SK-N-SH (cell line): ENCODE data around the gene P2RY1. TPM values are rescaled to one million over a fixed set of nuclear protein-coding genes. Genes with fewer than 3 reads are reported as not detected.

Source experiments
- CTCF ChIA-PET: fragments of 300-600, 350-600 bp; formaldehyde crosslinking; extraction: SDS; loops from one replicate; lab custom pipeline; 2021; lab: Yijun Ruan, JAX
- POLR2A ChIA-PET: fragments of 350-600 bp; sonication (Branson Sonifier 250); formaldehyde crosslinking; extraction: SDS; loops from one replicate; lab custom pipeline; 2020; ENCODE audit warnings: antibody characterized with exemption, inconsistent platforms; lab: Yijun Ruan, JAX
- DNase-seq: peaks from one replicate; pipeline ENCODE4 v3.0.0; 2012
- H2AFZ ChIP-seq: fragments of 200-600 bp; sonication (generic); 2 replicates; pipeline ENCODE4 v1.8.1; 2016; ENCODE audit warnings: antibody characterized with exemption, mild to moderate bottlenecking, low read depth
- H3F3A ChIP-seq: fragments of 200-600 bp; sonication (generic); replicated peaks from 2 replicates; pipeline ENCODE3; 2016; ENCODE audit warnings: antibody characterized with exemption, mild to moderate bottlenecking; ENCODE audit not compliant: insufficient read depth
- H3K27ac ChIP-seq, 2 experiments: fragments of 200-500 bp in 1 of 2; fragments of 200-600 bp in 1 of 2; sonication (Bioruptor generic) in 1 of 2; sonication (generic), shearing (Covaris generic) in 1 of 2; 2 replicates each; pipeline versions ENCODE4 v1.5.1 to v1.6.1; 2014 to 2016; ENCODE audit warnings: low read depth in 2 of 2, inconsistent platforms in 1 of 2, low read length in 1 of 2, mild to moderate bottlenecking in 1 of 2, mixed read lengths in 1 of 2
- H3K27me3 ChIP-seq: fragments of 200-600 bp; sonication (generic), shearing (Covaris generic); 2 replicates; pipeline ENCODE4 v1.6.1; 2016; ENCODE audit warnings: mixed run types; ENCODE audit not compliant: insufficient read depth
- H3K36me3 ChIP-seq, 2 experiments: fragments of 200-500 bp in 1 of 2; fragments of 200-600 bp in 1 of 2; sonication (Bioruptor generic) in 1 of 2; sonication (generic) in 1 of 2; replicated peaks in 1 of 2; 2 replicates each; pipeline versions ENCODE3 to v1.5.1; 2014 to 2016; ENCODE audit warnings: low read length in 1 of 2, mild to moderate bottlenecking in 1 of 2; ENCODE audit not compliant: insufficient read depth in 2 of 2, control insufficient read depth in 1 of 2
- H3K4me1 ChIP-seq, 2 experiments: fragments of 200-500 bp in 1 of 2; fragments of 200-600 bp in 1 of 2; sonication (Bioruptor generic) in 1 of 2; sonication (generic), shearing (Covaris generic) in 1 of 2; 2 replicates each; pipeline versions ENCODE4 v1.5.1 to v1.6.1; 2014 to 2016; ENCODE audit warnings: low read depth in 1 of 2, low read length in 1 of 2, mixed run types in 1 of 2; ENCODE audit not compliant: insufficient read depth in 2 of 2, control insufficient read depth in 1 of 2
- H3K4me2 ChIP-seq: fragments of 200-600 bp; sonication (generic), shearing (Covaris generic); 2 replicates; pipeline ENCODE4 v1.6.1; 2017; ENCODE audit warnings: mixed run types
- H3K4me3 ChIP-seq, 2 experiments: fragments of 200-500 bp in 1 of 2; fragments of 200-600 bp in 1 of 2; sonication (Bioruptor generic) in 1 of 2; sonication (generic), shearing (Covaris generic) in 1 of 2; 2 replicates each; pipeline versions ENCODE4 v1.5.1 to v1.8.1; 2014 to 2016; ENCODE audit warnings: low read depth in 2 of 2, inconsistent platforms in 1 of 2, low read length in 1 of 2, mild to moderate bottlenecking in 1 of 2, mixed read lengths in 1 of 2, moderate library complexity in 1 of 2
- H3K79me2 ChIP-seq: fragments of 200-600 bp; sonication (generic); 2 replicates; pipeline ENCODE4 v1.8.1; 2017; ENCODE audit warnings: mild to moderate bottlenecking; ENCODE audit not compliant: insufficient read depth
- H3K9ac ChIP-seq: fragments of 200-600 bp; sonication (generic); 2 replicates; pipeline ENCODE4 v1.6.1; 2017; ENCODE audit warnings: mixed run types
- H3K9me2 ChIP-seq: fragments of 200-600 bp; sonication (generic); 2 replicates; pipeline ENCODE4 v1.6.1; 2017; ENCODE audit warnings: mixed run types
- H3K9me3 ChIP-seq: fragments of 200-600 bp; sonication (generic); 2 replicates; pipeline ENCODE4 v1.6.1; 2017; ENCODE audit warnings: mixed run types, mild to moderate bottlenecking, moderate library complexity
- H4K20me1 ChIP-seq: fragments of 200-600 bp; sonication (generic); 2 replicates; pipeline ENCODE4 v1.6.1; 2017; ENCODE audit warnings: mild to moderate bottlenecking, mixed run types; ENCODE audit not compliant: insufficient read depth
- CHD2 ChIP-seq: fragments of 150-350 bp; IDR thresholded peaks from 2 replicates; pipeline ENCODE4 v1.6.1; 2018; ENCODE audit warnings: low read length; ENCODE audit not compliant: partially characterized antibody
- EZH2phosphoT487 ChIP-seq: fragments of 200-600 bp; sonication (generic); IDR thresholded peaks from 2 replicates; pipeline ENCODE4 v1.6.1; 2017; ENCODE audit warnings: low read depth, mixed run types, mild to moderate bottlenecking, antibody characterized with exemption, moderate library complexity, borderline replicate concordance
- FOXJ3 ChIP-seq: sonication (generic); formaldehyde crosslinking; IDR thresholded peaks from 2 replicates; pipeline ENCODE4 v1.5.1; 2020; ENCODE audit warnings: mild to moderate bottlenecking, missing genetic modification reagents
- GABPA ChIP-seq: IDR thresholded peaks from 2 replicates; pipeline ENCODE4 v1.4.0; 2012; ENCODE audit warnings: low read depth, mild to moderate bottlenecking
- GATA2 ChIP-seq: sonication (generic); formaldehyde crosslinking; IDR thresholded peaks from 2 replicates; pipeline ENCODE4 v1.5.0; 2020; ENCODE audit warnings: mild to moderate bottlenecking, missing genetic modification reagents
- NRF1 ChIP-seq: IDR thresholded peaks from 2 replicates; pipeline ENCODE4 v1.6.1; 2012; ENCODE audit warnings: low read depth, mild to moderate bottlenecking, low read length
- POLR2AphosphoS5 ChIP-seq: IDR thresholded peaks from 2 replicates; pipeline ENCODE4 v1.6.1; 2012; ENCODE audit warnings: low read depth, low read length
- RAD21 ChIP-seq: IDR thresholded peaks from 2 replicates; pipeline ENCODE4 v1.6.1; 2012; ENCODE audit warnings: mild to moderate bottlenecking, low read length
- RFX5 ChIP-seq: IDR thresholded peaks from 2 replicates; pipeline ENCODE4 v1.6.1; 2012; ENCODE audit warnings: mild to moderate bottlenecking, improper control_type of control experiment, low read length
- SMC3 ChIP-seq: IDR thresholded peaks from 2 replicates; pipeline ENCODE4 v1.6.1; 2012; ENCODE audit warnings: low read depth, low read length, improper control_type of control experiment
- TCF12 ChIP-seq: IDR thresholded peaks from 2 replicates; pipeline ENCODE4 v1.4.0; 2012
- TEAD4 ChIP-seq: IDR thresholded peaks from 2 replicates; pipeline ENCODE4 v1.4.0; 2012; ENCODE audit warnings: mild to moderate bottlenecking, borderline replicate concordance; ENCODE audit not compliant: insufficient read depth
- YY1 ChIP-seq: IDR thresholded peaks from 2 replicates; pipeline ENCODE4 v1.4.0; 2012; ENCODE audit warnings: low read depth, mild to moderate bottlenecking
- ZBTB33 ChIP-seq: IDR thresholded peaks from 2 replicates; pipeline ENCODE4 v1.4.0; 2012; ENCODE audit warnings: low read depth, borderline replicate concordance
- WGBS: methylation state at CpG from one replicate; pipeline ENCODE4 v1.1.6; 2017; ENCODE audit warnings: low lambda C conversion rate; 5-methylcytosine and 5-hydroxymethylcytosine counted together
- polyA plus RNA-seq, 3 experiments: library from polyadenylated mRNA; depleted of rRNA; stranded (reverse); fragments of >200 nt; gene quantifications; 2 replicates each; pipeline ENCODE4 v1.2.3, GENCODE V29; 2012
- TF ChIP-seq, protein P1 (sequence below): fragments of 200-600 bp; sonication (generic); IDR thresholded peaks from 2 replicates; pipeline ENCODE4 v1.6.1; 2017; ENCODE audit warnings: antibody characterized with exemption, mild to moderate bottlenecking, moderate library complexity
- TF ChIP-seq, protein P2 (sequence below): fragments of 150-350 bp; IDR thresholded peaks from 2 replicates; pipeline ENCODE4 v1.6.1; 2016; ENCODE audit warnings: mild to moderate bottlenecking, low read depth, low read length
- TF ChIP-seq, protein P3 (sequence below): IDR thresholded peaks from 2 replicates; pipeline ENCODE4; 2012

The P2RY1 gene
- polyA plus RNA-seq, 1 of the 3 experiments (the other 2 are of a cell fraction): not detected

DNA sequence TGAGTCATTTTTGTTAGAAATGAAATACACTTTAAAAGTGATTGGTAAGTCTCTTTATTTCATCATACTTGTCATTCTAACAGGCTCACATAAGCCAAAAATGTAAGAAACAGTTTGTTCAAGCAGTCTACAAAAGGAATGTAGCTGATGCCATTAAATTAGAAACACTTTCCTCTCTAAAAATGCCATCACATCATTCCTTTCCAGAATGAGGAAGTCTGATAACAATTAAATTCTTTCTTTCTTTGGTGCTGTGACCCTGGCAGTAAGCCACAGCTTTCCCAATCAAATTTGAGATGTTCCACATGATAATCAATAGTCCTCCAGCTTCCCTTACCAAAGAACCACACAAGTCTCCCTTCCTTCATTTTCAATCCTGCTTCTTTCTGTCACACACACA is 9.4 kb upstream of the P2RY1 start:
- Histone ChIP-seq H4K20me1 (no peaks in the 10 kb centered on the region), H3K4me3 (no peak overlapping the region), H3K27me3 (no peaks in the 10 kb centered on the region), H3K79me2 (no peaks in the 10 kb centered on the region), H2AFZ (no peak overlapping the region), H3K9me3 (no peaks in the 10 kb centered on the region), H3K4me2 (no peak overlapping the region), H3K4me1 (no peaks in the 10 kb centered on the region), H3K36me3 (no peaks in the 10 kb centered on the region), H3F3A (no peaks in the 10 kb centered on the region), H3K9ac (no peak overlapping the region), H3K9me2 (no peaks in the 10 kb centered on the region), H3K27ac (no peak overlapping the region)
- no peak for DNase-seq
- POLR2A ChIA-PET: no interaction called here
- CTCF ChIA-PET: no interaction called here
- TF ChIP-seq TEAD4 (no peak), EZH2phosphoT487 (no peak), YY1 (no peak), NRF1 (no peak), CHD2 (no peak), RAD21 (no peak)

DNA sequence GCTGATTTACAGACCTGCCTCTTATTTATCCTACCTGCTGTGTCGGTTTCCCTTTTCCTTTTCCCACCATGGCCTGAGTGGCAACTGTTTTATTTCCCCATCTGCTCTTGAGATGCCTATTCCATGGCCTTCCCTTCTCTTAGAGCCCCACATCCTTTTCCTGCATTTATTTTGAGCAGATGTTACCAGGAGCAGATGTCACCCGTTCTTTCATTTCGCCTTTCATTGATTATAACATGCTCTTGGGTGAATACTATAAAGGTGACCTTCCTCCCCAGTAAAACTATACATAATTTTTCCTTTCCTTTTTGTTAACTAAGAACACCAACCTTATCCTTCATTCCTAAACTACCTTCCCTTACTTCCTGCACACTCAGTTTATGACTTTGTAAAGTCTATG is 8.5 kb upstream of the P2RY1 start:
- Histone ChIP-seq H3F3A (no peaks in the 10 kb centered on the region), H4K20me1 (no peaks in the 10 kb centered on the region), H3K9me2 (no peaks in the 10 kb centered on the region), H2AFZ (no peak overlapping the region), H3K4me3 (no peak overlapping the region), H3K9me3 (no peaks in the 10 kb centered on the region), H3K27me3 (no peaks in the 10 kb centered on the region), H3K36me3 (no peaks in the 10 kb centered on the region), H3K4me2 (no peak overlapping the region), H3K27ac (no peak overlapping the region), H3K79me2 (no peaks in the 10 kb centered on the region), H3K9ac (no peak overlapping the region), H3K4me1 (no peaks in the 10 kb centered on the region)
- 30% methylated on average over 3 of the region's 3 CpGs for WGBS
- no peak for TF ChIP-seq SMC3
- TF ChIP-seq, protein P1, sequence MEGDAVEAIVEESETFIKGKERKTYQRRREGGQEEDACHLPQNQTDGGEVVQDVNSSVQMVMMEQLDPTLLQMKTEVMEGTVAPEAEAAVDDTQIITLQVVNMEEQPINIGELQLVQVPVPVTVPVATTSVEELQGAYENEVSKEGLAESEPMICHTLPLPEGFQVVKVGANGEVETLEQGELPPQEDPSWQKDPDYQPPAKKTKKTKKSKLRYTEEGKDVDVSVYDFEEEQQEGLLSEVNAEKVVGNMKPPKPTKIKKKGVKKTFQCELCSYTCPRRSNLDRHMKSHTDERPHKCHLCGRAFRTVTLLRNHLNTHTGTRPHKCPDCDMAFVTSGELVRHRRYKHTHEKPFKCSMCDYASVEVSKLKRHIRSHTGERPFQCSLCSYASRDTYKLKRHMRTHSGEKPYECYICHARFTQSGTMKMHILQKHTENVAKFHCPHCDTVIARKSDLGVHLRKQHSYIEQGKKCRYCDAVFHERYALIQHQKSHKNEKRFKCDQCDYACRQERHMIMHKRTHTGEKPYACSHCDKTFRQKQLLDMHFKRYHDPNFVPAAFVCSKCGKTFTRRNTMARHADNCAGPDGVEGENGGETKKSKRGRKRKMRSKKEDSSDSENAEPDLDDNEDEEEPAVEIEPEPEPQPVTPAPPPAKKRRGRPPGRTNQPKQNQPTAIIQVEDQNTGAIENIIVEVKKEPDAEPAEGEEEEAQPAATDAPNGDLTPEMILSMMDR: no peak
- no peak for TF ChIP-seq POLR2AphosphoS5
- no peak for TF ChIP-seq CHD2
- TF ChIP-seq TCF12: no peak
- TF ChIP-seq, protein P2, sequence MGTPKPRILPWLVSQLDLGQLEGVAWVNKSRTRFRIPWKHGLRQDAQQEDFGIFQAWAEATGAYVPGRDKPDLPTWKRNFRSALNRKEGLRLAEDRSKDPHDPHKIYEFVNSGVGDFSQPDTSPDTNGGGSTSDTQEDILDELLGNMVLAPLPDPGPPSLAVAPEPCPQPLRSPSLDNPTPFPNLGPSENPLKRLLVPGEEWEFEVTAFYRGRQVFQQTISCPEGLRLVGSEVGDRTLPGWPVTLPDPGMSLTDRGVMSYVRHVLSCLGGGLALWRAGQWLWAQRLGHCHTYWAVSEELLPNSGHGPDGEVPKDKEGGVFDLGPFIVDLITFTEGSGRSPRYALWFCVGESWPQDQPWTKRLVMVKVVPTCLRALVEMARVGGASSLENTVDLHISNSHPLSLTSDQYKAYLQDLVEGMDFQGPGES: no peak
- no peak for TF ChIP-seq GATA2 (CRISPR knock-in tag)
- no peak for TF ChIP-seq GABPA
- no peak for TF ChIP-seq RAD21
- no peak for TF ChIP-seq ZBTB33
- TF ChIP-seq RFX5: no peak
- TF ChIP-seq FOXJ3 (CRISPR knock-in tag): no peak
- TF ChIP-seq, protein P3, sequence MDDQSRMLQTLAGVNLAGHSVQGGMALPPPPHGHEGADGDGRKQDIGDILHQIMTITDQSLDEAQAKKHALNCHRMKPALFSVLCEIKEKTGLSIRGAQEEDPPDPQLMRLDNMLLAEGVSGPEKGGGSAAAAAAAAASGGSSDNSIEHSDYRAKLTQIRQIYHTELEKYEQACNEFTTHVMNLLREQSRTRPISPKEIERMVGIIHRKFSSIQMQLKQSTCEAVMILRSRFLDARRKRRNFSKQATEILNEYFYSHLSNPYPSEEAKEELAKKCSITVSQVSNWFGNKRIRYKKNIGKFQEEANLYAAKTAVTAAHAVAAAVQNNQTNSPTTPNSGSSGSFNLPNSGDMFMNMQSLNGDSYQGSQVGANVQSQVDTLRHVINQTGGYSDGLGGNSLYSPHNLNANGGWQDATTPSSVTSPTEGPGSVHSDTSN: no peak
- DNase-seq: no peak
- ChIA-PET POLR2A (no interaction called here), CTCF (no interaction called here)
